SK-N-SH (cell line): ENCODE data around the gene MAPKAP1. TPM values are rescaled to one million over a fixed set of nuclear protein-coding genes. Genes with fewer than 3 reads are reported as not detected.
"Not testable (repeated sequence)": the region's sequence is repeated elsewhere in the genome, so short reads cannot be mapped to it uniquely, and the experiment has no call there.

Experiments used
- CTCF ChIA-PET: fragments of 300-600, 350-600 bp; formaldehyde crosslinking; extraction: SDS; loops from one replicate; lab custom pipeline; 2021; lab: Yijun Ruan, JAX
- POLR2A ChIA-PET: fragments of 350-600 bp; sonication (Branson Sonifier 250); formaldehyde crosslinking; extraction: SDS; loops from one replicate; lab custom pipeline; 2020; ENCODE audit warnings: antibody characterized with exemption, inconsistent platforms; lab: Yijun Ruan, JAX
- DNase-seq: peaks from one replicate; pipeline ENCODE4 v3.0.0; 2012
- H2AFZ ChIP-seq: fragments of 200-600 bp; sonication (generic); 2 replicates; pipeline ENCODE4 v1.8.1; 2016; ENCODE audit warnings: antibody characterized with exemption, mild to moderate bottlenecking, low read depth
- H3F3A ChIP-seq: fragments of 200-600 bp; sonication (generic); replicated peaks from 2 replicates; pipeline ENCODE3; 2016; ENCODE audit warnings: antibody characterized with exemption, mild to moderate bottlenecking; ENCODE audit not compliant: insufficient read depth
- H3K27ac ChIP-seq, 2 experiments: fragments of 200-500 bp in 1 of 2; fragments of 200-600 bp in 1 of 2; sonication (Bioruptor generic) in 1 of 2; sonication (generic), shearing (Covaris generic) in 1 of 2; 2 replicates each; pipeline versions ENCODE4 v1.5.1 to v1.6.1; 2014 to 2016; ENCODE audit warnings: low read depth in 2 of 2, inconsistent platforms in 1 of 2, low read length in 1 of 2, mild to moderate bottlenecking in 1 of 2, mixed read lengths in 1 of 2
- H3K27me3 ChIP-seq: fragments of 200-600 bp; sonication (generic), shearing (Covaris generic); 2 replicates; pipeline ENCODE4 v1.6.1; 2016; ENCODE audit warnings: mixed run types; ENCODE audit not compliant: insufficient read depth
- H3K36me3 ChIP-seq, 2 experiments: fragments of 200-500 bp in 1 of 2; fragments of 200-600 bp in 1 of 2; sonication (Bioruptor generic) in 1 of 2; sonication (generic) in 1 of 2; replicated peaks in 1 of 2; 2 replicates each; pipeline versions ENCODE3 to v1.5.1; 2014 to 2016; ENCODE audit warnings: low read length in 1 of 2, mild to moderate bottlenecking in 1 of 2; ENCODE audit not compliant: insufficient read depth in 2 of 2, control insufficient read depth in 1 of 2
- H3K4me1 ChIP-seq, 2 experiments: fragments of 200-500 bp in 1 of 2; fragments of 200-600 bp in 1 of 2; sonication (Bioruptor generic) in 1 of 2; sonication (generic), shearing (Covaris generic) in 1 of 2; 2 replicates each; pipeline versions ENCODE4 v1.5.1 to v1.6.1; 2014 to 2016; ENCODE audit warnings: low read depth in 1 of 2, low read length in 1 of 2, mixed run types in 1 of 2; ENCODE audit not compliant: insufficient read depth in 2 of 2, control insufficient read depth in 1 of 2
- H3K4me2 ChIP-seq: fragments of 200-600 bp; sonication (generic), shearing (Covaris generic); 2 replicates; pipeline ENCODE4 v1.6.1; 2017; ENCODE audit warnings: mixed run types
- H3K4me3 ChIP-seq, 2 experiments: fragments of 200-500 bp in 1 of 2; fragments of 200-600 bp in 1 of 2; sonication (Bioruptor generic) in 1 of 2; sonication (generic), shearing (Covaris generic) in 1 of 2; 2 replicates each; pipeline versions ENCODE4 v1.5.1 to v1.8.1; 2014 to 2016; ENCODE audit warnings: low read depth in 2 of 2, inconsistent platforms in 1 of 2, low read length in 1 of 2, mild to moderate bottlenecking in 1 of 2, mixed read lengths in 1 of 2, moderate library complexity in 1 of 2
- H3K79me2 ChIP-seq: fragments of 200-600 bp; sonication (generic); 2 replicates; pipeline ENCODE4 v1.8.1; 2017; ENCODE audit warnings: mild to moderate bottlenecking; ENCODE audit not compliant: insufficient read depth
- H3K9ac ChIP-seq: fragments of 200-600 bp; sonication (generic); 2 replicates; pipeline ENCODE4 v1.6.1; 2017; ENCODE audit warnings: mixed run types
- H3K9me2 ChIP-seq: fragments of 200-600 bp; sonication (generic); 2 replicates; pipeline ENCODE4 v1.6.1; 2017; ENCODE audit warnings: mixed run types
- H3K9me3 ChIP-seq: fragments of 200-600 bp; sonication (generic); 2 replicates; pipeline ENCODE4 v1.6.1; 2017; ENCODE audit warnings: mixed run types, mild to moderate bottlenecking, moderate library complexity
- H4K20me1 ChIP-seq: fragments of 200-600 bp; sonication (generic); 2 replicates; pipeline ENCODE4 v1.6.1; 2017; ENCODE audit warnings: mild to moderate bottlenecking, mixed run types; ENCODE audit not compliant: insufficient read depth
- CHD2 ChIP-seq: fragments of 150-350 bp; IDR thresholded peaks from 2 replicates; pipeline ENCODE4 v1.6.1; 2018; ENCODE audit warnings: low read length; ENCODE audit not compliant: partially characterized antibody
- ELF1 ChIP-seq: IDR thresholded peaks from 2 replicates; pipeline ENCODE4 v1.4.0; 2012
- GABPA ChIP-seq: IDR thresholded peaks from 2 replicates; pipeline ENCODE4 v1.4.0; 2012; ENCODE audit warnings: low read depth, mild to moderate bottlenecking
- GATA2 ChIP-seq: sonication (generic); formaldehyde crosslinking; IDR thresholded peaks from 2 replicates; pipeline ENCODE4 v1.5.0; 2020; ENCODE audit warnings: mild to moderate bottlenecking, missing genetic modification reagents
- MAX ChIP-seq: IDR thresholded peaks from 2 replicates; pipeline ENCODE4 v1.4.0; 2012; ENCODE audit warnings: low read depth
- MXI1 ChIP-seq: IDR thresholded peaks from 2 replicates; pipeline ENCODE4 v1.6.1; 2012; ENCODE audit warnings: mild to moderate bottlenecking, low read depth, low read length, improper control_type of control experiment
- PBX3 ChIP-seq: IDR thresholded peaks from 2 replicates; pipeline ENCODE4; 2012
- RAD21 ChIP-seq: IDR thresholded peaks from 2 replicates; pipeline ENCODE4 v1.6.1; 2012; ENCODE audit warnings: mild to moderate bottlenecking, low read length
- RCOR1 ChIP-seq: fragments of 150-350 bp; IDR thresholded peaks from 2 replicates; pipeline ENCODE4 v1.6.1; 2017; ENCODE audit warnings: antibody characterized with exemption, low read length
- RFX5 ChIP-seq: IDR thresholded peaks from 2 replicates; pipeline ENCODE4 v1.6.1; 2012; ENCODE audit warnings: mild to moderate bottlenecking, improper control_type of control experiment, low read length
- SMC3 ChIP-seq: IDR thresholded peaks from 2 replicates; pipeline ENCODE4 v1.6.1; 2012; ENCODE audit warnings: low read depth, low read length, improper control_type of control experiment
- TCF12 ChIP-seq: IDR thresholded peaks from 2 replicates; pipeline ENCODE4 v1.4.0; 2012
- WGBS: methylation state at CpG from one replicate; pipeline ENCODE4 v1.1.6; 2017; ENCODE audit warnings: low lambda C conversion rate; 5-methylcytosine and 5-hydroxymethylcytosine counted together
- polyA plus RNA-seq, 3 experiments: library from polyadenylated mRNA; depleted of rRNA; stranded (reverse); fragments of >200 nt; gene quantifications; 2 replicates each; pipeline ENCODE4 v1.2.3, GENCODE V29; 2012

Gene MAPKAP1
- polyA plus RNA-seq, 1 of the 3 experiments (the other 2 are of a cell fraction): 117 TPM

GRCh38 chr9:125694478-125694877 lies 12.5 kb downstream of the MAPKAP1 start:
- no peaks in the 10 kb centered on the region for H3K9me2 ChIP-seq
- peaks cover 4% of the 10 kb centered on the region for H3F3A ChIP-seq
- H3K4me1 ChIP-seq: 0 out of 4 replicates have a peak, but pooled peaks cover 0 to 4% of the 10 kb centered on the region in 2 experiments
- no peak overlapping the region for H3K27ac ChIP-seq
- ChIA-PET CTCF (interaction anchor here (0.6 kb wide), 1 partner anchor 287 kb away, joined by 3 read pairs; no protein-coding TSS in a partner anchor), POLR2A (no interaction called here)
- no peak for DNase-seq
- peaks cover 94% of the 10 kb centered on the region for H3K79me2 ChIP-seq
- no peak overlapping the region for H3K4me3 ChIP-seq
- TF ChIP-seq GATA2 (CRISPR knock-in tag) (no peak), RFX5 (no peak), SMC3 (no peak), CHD2 (no peak), GABPA (no peak), TCF12 (no peak), PBX3 (no peak)
- H3K4me2 ChIP-seq: no peak overlapping the region
- no peak overlapping the region for H3K9ac ChIP-seq
- H3K36me3 ChIP-seq: peaks cover 0 to 11% of the 10 kb centered on the region in 2 experiments
- no peaks in the 10 kb centered on the region for H3K9me3 ChIP-seq
- H2AFZ ChIP-seq: no peak overlapping the region
- H4K20me1 ChIP-seq: peaks cover 11% of the 10 kb centered on the region; the same call in 1 of the 2 replicates
- no peaks in the 10 kb centered on the region for H3K27me3 ChIP-seq
- WGBS: 90% methylated on average over 3 of the region's 3 CpGs

GRCh38 chr9:125693492-125693891 lies 13.5 kb downstream of the MAPKAP1 start:
- H3K9me2 ChIP-seq, H2AFZ ChIP-seq, H3K4me3 ChIP-seq, H3F3A ChIP-seq, POLR2A ChIA-PET, H4K20me1 ChIP-seq, H3K9me3 ChIP-seq, H3K4me1 ChIP-seq, H3K4me2 ChIP-seq, H3K27ac ChIP-seq, DNase-seq, H3K9ac ChIP-seq, H3K27me3 ChIP-seq, CTCF ChIA-PET: not testable (repeated sequence)
- Histone ChIP-seq H3K36me3 (peaks cover 0 to 11% of the 10 kb centered on the region in 2 experiments), H3K79me2 (peaks cover 94% of the 10 kb centered on the region)
- WGBS: 91% methylated on average over 10 of the region's 10 CpGs

DNA sequence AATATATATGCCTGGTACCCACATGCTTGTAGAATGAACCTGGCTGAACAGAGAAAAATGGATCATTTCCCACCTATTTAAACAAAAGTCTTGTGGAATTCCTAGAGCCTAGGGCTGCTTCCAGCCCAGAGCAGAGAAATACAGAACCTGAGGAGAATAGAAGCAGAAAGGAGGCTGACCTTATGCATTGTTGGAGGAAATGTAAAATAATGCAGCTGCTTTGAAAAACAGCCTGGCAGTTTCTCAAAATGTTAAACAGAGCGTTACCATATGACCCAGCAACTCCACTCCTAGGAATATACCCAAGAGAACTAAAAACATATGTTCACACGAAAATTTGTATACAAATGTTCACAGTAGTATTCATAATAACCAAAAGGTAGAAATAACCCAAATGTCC lies 15.1 kb downstream of the MAPKAP1 start:
- H3F3A ChIP-seq: no peaks in the 10 kb centered on the region
- 89% methylated on average over 2 of the region's 2 CpGs for WGBS
- POLR2A ChIA-PET: no interaction called here
- H3K4me3 ChIP-seq: no peak overlapping the region
- no peak overlapping the region for H3K4me2 ChIP-seq
- H2AFZ ChIP-seq: no peak overlapping the region
- H3K79me2 ChIP-seq: peaks cover 95% of the 10 kb centered on the region
- H3K9ac ChIP-seq: no peak overlapping the region
- CTCF ChIA-PET: no interaction called here
- peaks cover 0 to 11% of the 10 kb centered on the region in 2 experiments for H3K36me3 ChIP-seq
- H4K20me1 ChIP-seq: no peaks in the 10 kb centered on the region; the same call in 1 of the 2 replicates
- H3K27ac ChIP-seq: no peak overlapping the region
- H3K27me3 ChIP-seq: no peaks in the 10 kb centered on the region
- H3K9me2 ChIP-seq: no peaks in the 10 kb centered on the region
- DNase-seq: no peak
- TF ChIP-seq RAD21 (no peak), RCOR1 (no peak), GATA2 (CRISPR knock-in tag) (no peak), MXI1 (no peak), SMC3 (no peak), ELF1 (no peak), MAX (no peak)
- 0 out of 4 replicates have a peak, but pooled peaks cover 0 to 4% of the 10 kb centered on the region in 2 experiments for H3K4me1 ChIP-seq
- no peaks in the 10 kb centered on the region for H3K9me3 ChIP-seq
